Uterus (tissue), 2 donors: ENCODE data around the gene HMX1.

Experiments used
- POLR2A ChIP-seq, 2 donors: fragments of 450-650 bp; IDR thresholded peaks; one replicate each; pipeline ENCODE4 v1.6.1; 2016; ENCODE audit warnings: antibody characterized with exemption in 2 of 2, mild to moderate bottlenecking in 1 of 2, moderate library complexity in 1 of 2
- TF ChIP-seq, protein P1 (sequence below), 4 experiments: fragments of 200-600 bp in 2 of 4; fragments of 450-650 bp in 2 of 4; sonication (generic) in 2 of 4; IDR thresholded peaks; one replicate each; pipeline ENCODE4 v1.5.1; 2016 to 2019; ENCODE audit warnings: antibody characterized with exemption in 4 of 4, mild to moderate bottlenecking in 2 of 4, moderate library complexity in 1 of 4

DNA sequence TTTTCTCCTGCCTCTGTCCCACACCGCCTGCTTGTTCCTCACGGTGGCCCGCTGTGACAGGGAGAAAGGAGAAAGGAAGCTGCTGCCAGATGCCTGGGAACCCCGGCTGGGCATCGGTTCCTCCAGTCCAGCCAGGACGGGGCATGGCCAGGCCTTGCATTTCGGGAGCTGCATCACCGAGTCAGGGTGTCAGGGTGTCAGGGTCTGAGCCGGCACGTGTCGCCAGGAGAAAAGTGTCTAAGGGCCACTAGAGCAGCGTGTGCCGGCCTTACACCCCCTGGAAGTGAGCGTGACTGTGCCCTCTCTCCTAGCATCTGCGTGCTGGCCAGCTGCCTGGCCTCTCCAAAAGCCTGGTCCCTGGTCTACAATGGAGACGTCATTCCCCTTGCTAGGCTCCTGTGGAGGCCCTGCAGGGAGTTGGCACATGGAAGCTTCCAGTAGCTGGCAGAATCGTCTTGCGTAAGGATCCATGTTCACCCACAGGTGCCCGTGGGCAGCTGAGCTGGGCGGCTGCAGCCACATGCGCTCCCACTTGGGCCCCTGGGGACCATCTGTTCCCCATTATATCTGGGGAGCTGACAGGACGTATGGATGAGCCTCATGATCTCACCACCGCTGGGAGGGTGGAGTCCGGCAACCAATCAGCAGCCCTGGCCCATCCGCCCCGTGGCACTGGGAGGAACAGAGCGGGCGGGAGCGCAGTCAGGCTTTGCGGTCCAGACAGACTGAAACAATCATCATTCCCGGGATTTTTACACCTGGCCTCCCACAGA lies 39.9 kb upstream of the HMX1 start:
- TF ChIP-seq, protein P1, sequence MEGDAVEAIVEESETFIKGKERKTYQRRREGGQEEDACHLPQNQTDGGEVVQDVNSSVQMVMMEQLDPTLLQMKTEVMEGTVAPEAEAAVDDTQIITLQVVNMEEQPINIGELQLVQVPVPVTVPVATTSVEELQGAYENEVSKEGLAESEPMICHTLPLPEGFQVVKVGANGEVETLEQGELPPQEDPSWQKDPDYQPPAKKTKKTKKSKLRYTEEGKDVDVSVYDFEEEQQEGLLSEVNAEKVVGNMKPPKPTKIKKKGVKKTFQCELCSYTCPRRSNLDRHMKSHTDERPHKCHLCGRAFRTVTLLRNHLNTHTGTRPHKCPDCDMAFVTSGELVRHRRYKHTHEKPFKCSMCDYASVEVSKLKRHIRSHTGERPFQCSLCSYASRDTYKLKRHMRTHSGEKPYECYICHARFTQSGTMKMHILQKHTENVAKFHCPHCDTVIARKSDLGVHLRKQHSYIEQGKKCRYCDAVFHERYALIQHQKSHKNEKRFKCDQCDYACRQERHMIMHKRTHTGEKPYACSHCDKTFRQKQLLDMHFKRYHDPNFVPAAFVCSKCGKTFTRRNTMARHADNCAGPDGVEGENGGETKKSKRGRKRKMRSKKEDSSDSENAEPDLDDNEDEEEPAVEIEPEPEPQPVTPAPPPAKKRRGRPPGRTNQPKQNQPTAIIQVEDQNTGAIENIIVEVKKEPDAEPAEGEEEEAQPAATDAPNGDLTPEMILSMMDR (IDR thresholded peaks at IDR 0.05): no peak
- TF ChIP-seq POLR2A (IDR thresholded peaks at IDR 0.05): no peak
